ENCODE measurements around the gene CCSER1.
"Not testable (repeated sequence)": the region's sequence is repeated elsewhere in the genome, so short reads cannot be mapped to it uniquely, and the experiment has no call there.

Gene CCSER1

GRCh38 chr4:91094220-91094619 lies 967.0 kb downstream of the CCSER1 start:
- not testable (repeated sequence) for DNase-seq

DNA sequence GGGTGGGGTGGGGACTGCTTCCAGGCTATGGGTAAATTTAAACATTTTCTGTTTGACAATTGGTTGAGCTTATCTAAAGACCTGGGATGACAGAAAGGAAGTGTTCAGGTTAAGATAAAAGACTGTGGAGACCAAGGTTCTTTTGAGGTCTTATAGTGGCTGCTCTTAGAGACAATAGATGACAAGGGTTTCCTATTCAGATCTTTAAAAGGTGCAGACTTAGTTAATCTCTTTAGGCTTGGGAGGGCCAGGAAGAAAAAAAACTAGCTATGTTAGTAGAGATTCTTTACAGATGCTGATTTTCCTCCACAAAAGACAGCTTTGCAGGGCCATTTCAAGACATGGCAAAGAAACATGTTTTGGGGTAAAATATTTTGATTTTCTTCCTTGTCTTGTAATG lies 972.5 kb downstream of the CCSER1 start:
- DNase-seq, result no peak

DNA sequence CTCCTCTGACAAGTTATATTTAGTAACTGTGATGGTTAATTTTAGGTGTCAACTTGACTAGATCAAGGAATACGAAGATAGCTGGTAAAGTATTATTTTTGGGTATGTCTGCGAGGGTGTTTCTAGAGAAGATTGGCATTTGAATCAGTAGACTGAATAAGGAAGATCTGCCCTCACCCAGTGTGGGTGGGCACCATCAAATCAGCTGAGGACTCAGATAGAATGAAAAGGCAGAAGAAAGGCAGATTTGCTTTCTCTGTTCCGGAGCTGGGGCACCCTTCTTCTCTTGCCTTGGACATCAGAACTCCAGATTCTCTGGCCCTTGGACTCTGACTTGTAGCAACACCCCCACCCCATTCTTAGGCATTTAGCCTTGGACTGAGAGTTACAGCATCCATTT lies 981.6 kb downstream of the CCSER1 start:
- no peak for DNase-seq

GRCh38 chr4:91111556-91111955 lies 984.4 kb downstream of the CCSER1 start:
- no peak for DNase-seq

GRCh38 chr4:91113130-91113706 lies 986.0 kb downstream of the CCSER1 start:
- DNase-seq, result no peak

GRCh38 chr4:91114386-91114785 lies 987.2 kb downstream of the CCSER1 start:
- DNase-seq, result no peak

- DNase-seq, result no peak
Observed at GRCh38 chr4:91116861-91117260, 989.7 kb downstream of the CCSER1 start.

GRCh38 chr4:91118597-91118996 lies 991.4 kb downstream of the CCSER1 start:
- DNase-seq, result no peak

DNA sequence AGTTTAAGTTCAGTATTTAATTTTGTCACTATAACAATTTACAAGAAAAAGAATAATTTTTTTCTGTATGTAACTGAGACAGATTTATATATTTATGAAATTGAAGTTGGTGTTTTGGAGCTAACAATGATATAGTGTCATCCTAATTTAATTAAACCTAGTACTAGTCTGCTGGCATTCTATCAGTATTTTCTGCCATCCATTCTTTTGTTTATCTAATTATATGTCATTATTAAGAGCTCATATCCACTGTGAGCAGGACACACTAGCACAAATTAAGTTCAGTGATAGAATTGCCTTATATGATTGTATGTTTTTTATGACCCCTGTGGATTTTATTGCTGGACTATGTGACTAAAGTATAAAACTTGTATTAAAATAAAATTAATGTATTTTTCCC lies 996.5 kb downstream of the CCSER1 start:
- no peak for DNase-seq

GRCh38 chr4:91127192-91127591 lies 1000.0 kb downstream of the CCSER1 start:
- no peak for DNase-seq

DNA sequence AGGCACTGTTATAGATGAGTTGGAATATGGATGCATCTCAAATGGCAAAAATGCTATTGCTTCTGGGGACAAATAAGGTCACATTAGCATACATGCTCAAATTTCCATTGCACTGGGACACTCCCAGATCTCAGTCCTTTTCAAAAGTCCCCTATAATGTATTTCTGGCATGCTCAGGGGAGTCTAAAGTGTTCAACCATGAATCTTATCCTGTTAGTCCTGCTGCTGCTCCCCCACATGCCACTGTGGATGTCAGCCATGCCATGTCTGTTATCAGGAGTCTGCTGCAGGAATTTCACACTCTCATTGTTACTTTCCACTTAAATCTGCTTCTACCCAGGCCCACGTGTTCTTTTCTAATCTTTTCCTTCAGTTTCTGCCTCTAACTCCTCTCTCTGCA lies 1000.6 kb downstream of the CCSER1 start:
- DNase-seq, result no peak

DNA sequence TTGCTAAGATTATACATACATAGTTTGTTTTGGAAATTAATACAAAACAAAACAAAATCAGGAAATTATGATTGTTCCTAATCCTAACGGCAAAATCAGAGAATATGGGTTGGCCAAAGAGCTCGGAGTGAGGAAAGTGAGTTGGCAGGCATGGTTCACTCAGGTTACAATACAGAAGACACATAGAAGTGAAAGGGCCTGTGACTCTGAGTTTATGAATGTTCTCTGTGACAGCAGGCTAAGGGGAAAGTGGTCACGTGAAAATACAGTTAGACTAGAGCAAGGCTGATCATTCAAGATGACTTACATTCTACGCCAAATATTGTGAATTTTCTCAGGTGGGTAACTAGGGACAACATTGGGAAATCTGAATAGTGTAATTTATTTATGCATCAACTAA lies 1001.3 kb downstream of the CCSER1 start:
- DNase-seq, result no peak

GRCh38 chr4:91147067-91147466 lies 1019.9 kb downstream of the CCSER1 start:
- peak; percentile 11 for DNase-seq

GRCh38 chr4:91154041-91154440 lies 1026.8 kb downstream of the CCSER1 start:
- DNase-seq, result not testable (repeated sequence)

DNA sequence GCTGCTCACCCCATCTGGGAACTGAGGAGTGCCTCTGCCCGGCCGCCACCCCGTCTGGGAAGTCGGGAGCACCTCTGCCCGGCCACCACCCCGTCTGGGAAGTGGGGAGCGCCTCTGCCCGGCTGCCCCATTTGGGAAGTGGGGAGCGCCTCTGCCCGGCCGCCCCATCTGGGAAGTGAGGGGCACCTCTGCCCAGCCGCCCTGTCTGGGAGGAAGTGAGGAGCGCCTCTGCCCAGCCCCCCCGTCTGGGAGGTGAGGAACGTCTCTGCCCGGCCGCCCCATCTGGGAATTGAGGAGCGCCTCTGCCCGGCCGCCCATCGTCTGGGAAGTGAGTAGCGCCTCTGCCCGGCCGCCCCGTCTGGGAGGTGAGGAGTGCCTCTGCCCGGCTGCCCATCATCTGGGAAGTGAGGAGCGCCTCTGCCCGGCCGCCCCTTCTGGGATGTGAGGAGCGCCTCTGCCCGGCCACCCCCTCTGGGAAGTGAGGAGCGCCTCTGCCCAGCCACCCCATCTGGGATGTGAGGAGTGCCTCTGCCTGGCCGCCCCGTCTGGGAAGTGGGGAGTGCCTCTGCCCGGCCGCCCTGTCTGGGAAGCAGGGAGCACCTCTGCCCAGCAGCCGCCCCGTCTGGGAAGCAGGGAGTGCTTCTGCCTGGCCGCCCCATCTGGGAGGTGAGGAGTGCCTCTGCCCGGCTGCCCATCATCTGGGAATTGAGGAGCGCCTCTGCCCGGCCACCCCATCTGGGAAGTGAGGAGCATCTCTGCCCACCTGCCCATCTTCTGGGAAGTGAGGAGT lies 1040.9 kb downstream of the CCSER1 start:
- DNase-seq, result not testable (repeated sequence)

- no peak for DNase-seq
Observed at GRCh38 chr4:91170768-91171167, 1043.6 kb downstream of the CCSER1 start.

- no peak for DNase-seq
Observed at GRCh38 chr4:91171217-91171616, 1044.0 kb downstream of the CCSER1 start.

DNA sequence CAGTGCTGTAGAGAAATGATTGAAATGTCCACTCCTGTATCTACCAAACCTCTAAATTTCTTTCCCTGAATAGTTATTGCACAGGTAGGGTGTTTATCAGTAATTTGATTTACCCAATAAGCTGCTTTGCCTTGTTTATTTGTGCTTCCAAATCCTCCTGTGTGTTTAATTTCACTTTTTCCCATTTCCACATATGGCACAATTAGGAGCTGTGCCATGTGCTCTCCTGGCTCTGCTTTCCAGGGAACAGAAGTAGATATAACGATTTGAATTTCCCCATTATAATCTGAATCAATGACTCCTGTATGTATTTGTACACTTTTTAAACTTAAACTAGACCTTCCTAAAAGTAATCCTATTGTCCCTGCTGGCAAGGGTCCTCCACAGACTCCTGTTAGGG lies 1057.9 kb downstream of the CCSER1 start:
- DNase-seq, result not testable (repeated sequence)

DNA sequence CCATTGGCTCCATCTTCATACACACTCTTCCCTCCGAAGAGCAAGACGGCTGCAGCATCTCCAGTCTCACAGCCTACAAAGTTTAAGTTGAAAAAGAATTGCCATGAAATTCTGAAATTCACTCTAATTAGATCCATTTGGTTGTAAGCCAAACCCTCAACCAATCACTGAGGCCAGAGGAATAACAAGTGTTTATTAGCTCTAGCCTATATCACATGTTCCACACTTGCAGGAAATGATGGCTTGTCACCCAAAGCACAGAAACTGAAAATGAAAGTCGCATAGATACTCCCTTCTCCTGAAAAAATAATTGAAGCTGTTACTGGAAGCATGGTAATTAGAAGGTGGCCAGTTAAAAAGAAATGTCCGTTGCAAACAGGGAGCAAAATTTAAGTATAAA lies 1071.8 kb downstream of the CCSER1 start:
- no peak for DNase-seq

- no peak for DNase-seq
Observed at GRCh38 chr4:91207535-91207934, 1080.3 kb downstream of the CCSER1 start.

DNA sequence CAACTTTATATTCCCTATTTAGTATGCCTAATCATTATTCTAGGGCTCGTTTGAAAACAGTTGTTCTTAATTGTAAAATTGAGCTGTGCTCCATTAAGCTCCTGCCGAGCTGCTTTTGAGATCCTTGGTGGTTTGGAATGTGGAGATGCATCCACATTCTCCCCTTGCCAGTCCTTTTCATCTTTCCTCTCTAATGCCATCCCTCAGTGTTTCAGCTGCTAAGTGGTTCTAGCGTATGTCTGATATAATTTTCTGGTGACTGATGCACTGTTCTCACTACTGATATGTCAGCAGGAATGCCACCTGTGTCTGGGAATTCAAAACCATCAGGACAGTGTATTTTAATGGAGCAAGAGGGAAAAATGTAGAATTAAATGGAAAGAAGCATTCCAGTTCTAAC lies 1085.0 kb downstream of the CCSER1 start:
- no peak for DNase-seq

DNA sequence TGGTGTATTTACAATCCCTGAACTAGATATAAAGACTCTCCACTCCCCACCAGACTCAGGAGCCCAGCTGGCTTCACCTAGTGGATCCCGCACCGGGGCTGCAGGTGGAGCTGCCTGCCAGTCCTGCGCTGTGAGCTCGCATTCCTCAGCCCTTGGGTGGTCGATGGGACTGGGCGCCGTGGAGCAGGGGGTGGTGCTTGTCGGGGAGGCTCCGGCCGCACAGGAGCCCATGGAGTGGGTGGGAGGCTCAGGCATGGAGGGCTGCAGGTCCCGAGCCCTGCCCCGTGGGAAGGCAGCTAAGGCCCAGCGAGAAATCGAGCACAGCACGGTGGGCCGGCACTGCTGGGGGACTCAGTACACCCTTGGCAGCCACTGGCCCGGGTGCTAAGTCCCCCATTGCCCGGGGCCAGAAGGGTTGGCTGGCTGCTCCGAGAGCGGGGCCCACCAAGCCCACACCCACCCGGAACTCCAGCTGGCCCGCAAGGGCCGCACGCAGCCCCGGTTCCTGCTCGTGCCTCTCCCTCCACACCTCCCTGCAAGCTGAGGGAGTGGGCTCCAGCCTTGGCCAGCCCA lies 1090.7 kb downstream of the CCSER1 start:
- DNase-seq, result not testable (repeated sequence)

DNA sequence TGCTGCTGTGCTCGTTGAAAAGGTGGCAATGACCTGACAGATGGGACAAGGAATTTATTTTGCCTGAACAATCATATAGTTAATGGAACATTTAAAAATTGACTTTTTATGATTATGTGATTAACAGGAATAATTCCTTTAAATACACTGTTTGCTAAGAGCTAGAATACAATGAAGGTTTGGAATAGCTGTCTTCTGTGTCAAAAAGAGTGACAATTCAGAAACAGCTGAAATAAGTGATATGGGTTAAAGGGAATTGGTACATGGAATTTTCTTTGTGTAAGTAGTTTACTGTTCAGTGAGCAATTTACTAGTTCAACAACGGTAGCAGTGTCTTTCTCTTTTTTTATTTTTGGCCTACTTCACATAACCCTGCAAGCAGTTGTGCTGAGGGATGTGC lies 1093.1 kb downstream of the CCSER1 start:
- no peak for DNase-seq

DNA sequence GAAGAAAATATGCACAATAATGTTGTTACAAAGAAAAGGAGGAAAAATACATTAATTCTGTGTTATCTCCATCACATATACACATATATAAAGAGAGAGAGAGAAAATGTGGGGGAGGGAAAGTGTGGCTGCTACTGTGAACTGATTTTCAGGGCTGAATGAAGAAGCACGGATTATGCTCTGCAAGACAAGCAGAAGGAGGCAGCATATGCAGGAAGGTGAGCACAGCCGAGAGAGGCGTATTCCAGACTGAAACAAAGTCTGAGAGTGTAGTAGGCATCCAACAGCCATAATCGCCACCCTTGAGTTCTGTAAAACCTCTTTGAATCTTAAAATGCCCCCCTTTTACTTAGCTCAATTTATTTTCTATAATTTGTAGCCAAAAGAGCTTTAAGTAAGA lies 1094.8 kb downstream of the CCSER1 start:
- no peak for DNase-seq

All from NCI-H524 treated with DMSO at 0.1 percent for 48 hours (cell line).